OCI-LY7 (cell line): ENCODE measurements around the gene TTC9C. TPM values are rescaled to one million over a fixed set of nuclear protein-coding genes. Genes with fewer than 3 reads are reported as not detected.

Experiments used
- BruUV-seq: library from RNA; stranded (reverse); fragments of 400-500 nt; replicated peaks from 2 replicates; lab custom pipeline; 2021; lab: Mats Ljungman, UMichigan
- CTCF ChIA-PET: fragments of 300-600 bp; sonication (Branson Sonifier 250); formaldehyde crosslinking; loops from one replicate; lab custom pipeline; 2022; ENCODE audit warnings: antibody characterized with exemption; ENCODE audit not compliant: unreplicated experiment; lab: Charles Lee
- POLR2A ChIA-PET: fragments of 300-600 bp; sonication (Branson Sonifier 250); formaldehyde crosslinking; loops from one replicate; lab custom pipeline; 2022; ENCODE audit warnings: antibody characterized with exemption; lab: Charles Lee
- DNase-seq: peaks from one replicate; pipeline ENCODE4 v3.0.0-alpha.2; 2015; ENCODE audit warnings: low spot score
- H2AFZ ChIP-seq: fragments of 200-600 bp; sonication (generic), shearing (Covaris generic); 2 replicates; pipeline ENCODE4 v1.6.1; 2014; ENCODE audit warnings: mild to moderate bottlenecking, antibody characterized with exemption, low read length, moderate library complexity
- H3K27ac ChIP-seq: fragments of 200-600 bp; sonication (generic); 2 replicates; pipeline ENCODE4 v1.5.1; 2014; ENCODE audit warnings: mixed run types, low read depth, mild to moderate bottlenecking, moderate library complexity, low read length, inconsistent platforms; ENCODE audit not compliant: poor library complexity, severe bottlenecking
- H3K36me3 ChIP-seq: fragments of 200-600 bp; sonication (generic); 2 replicates; pipeline ENCODE4 v1.6.1; 2014; ENCODE audit warnings: mild to moderate bottlenecking, antibody characterized with exemption, low read length, moderate library complexity, mixed read lengths; ENCODE audit not compliant: insufficient read depth
- H3K4me1 ChIP-seq: fragments of 200-600 bp; sonication (generic); 2 replicates; pipeline ENCODE4 v1.5.1; 2014; ENCODE audit warnings: mild to moderate bottlenecking, low read length; ENCODE audit not compliant: insufficient read depth, poor library complexity, severe bottlenecking
- H3K4me2 ChIP-seq: fragments of 200-600 bp; sonication (generic); 2 replicates; pipeline ENCODE4 v1.6.1; 2014; ENCODE audit warnings: mild to moderate bottlenecking, low read length
- H3K4me3 ChIP-seq: fragments of 200-600 bp; sonication (generic); 2 replicates; pipeline ENCODE4 v1.5.1; 2014; ENCODE audit warnings: mild to moderate bottlenecking, low read depth, low read length; ENCODE audit not compliant: poor library complexity, severe bottlenecking
- H3K79me2 ChIP-seq: fragments of 200-600 bp; sonication (generic); 2 replicates; pipeline ENCODE4 v1.6.1; 2016; ENCODE audit warnings: low read depth, mild to moderate bottlenecking, low read length, moderate library complexity, mixed read lengths; ENCODE audit not compliant: insufficient read depth
- H3K9me2 ChIP-seq: fragments of 200-600 bp; sonication (generic); 2 replicates; pipeline ENCODE4 v1.6.1; 2016; ENCODE audit warnings: mild to moderate bottlenecking, low read length, mixed read lengths; ENCODE audit not compliant: insufficient read depth
- H3K9me3 ChIP-seq: fragments of 200-600 bp; sonication (generic); 2 replicates; pipeline ENCODE4 v1.6.1; 2014; ENCODE audit warnings: mild to moderate bottlenecking, mixed run types, low read length, mixed read lengths
- H4K20me1 ChIP-seq: fragments of 200-600 bp; sonication (generic); 2 replicates; pipeline ENCODE4 v1.6.1; 2014; ENCODE audit warnings: mild to moderate bottlenecking, antibody characterized with exemption, low read length, moderate library complexity, mixed read lengths; ENCODE audit not compliant: insufficient read depth
- CTCF ChIP-seq: fragments of 200-600 bp; sonication (generic); conservative IDR thresholded peaks from 2 replicates; pipeline ENCODE4 v1.5.1; 2014; ENCODE audit warnings: mild to moderate bottlenecking, antibody characterized with exemption, low read length, moderate library complexity, mixed read lengths
- EZH2phosphoT487 ChIP-seq: fragments of 200-600 bp; sonication (generic); IDR thresholded peaks from 2 replicates; pipeline ENCODE4 v1.6.1; 2018; ENCODE audit warnings: low read depth, borderline replicate concordance, mild to moderate bottlenecking, mixed run types, antibody characterized with exemption, low read length, moderate library complexity, mixed read lengths
- intact Hi-C: fragments of 100-400 bp; cut with micrococcal nuclease; formaldehyde crosslinking; loops from one replicate; pipeline ENCODE4 v1.10.0; 2022; ENCODE audit not compliant: unreplicated experiment
- total RNA-seq, 2 experiments: library from RNA; depleted of rRNA in 1 of 2; stranded (reverse); fragments of >200 nt in 1 of 2; shearing (Covaris generic) in 1 of 2; gene quantifications; 2 replicates each; pipeline ENCODE4 v1.2.3, GENCODE V29; 2014 to 2022

Gene TTC9C
- total RNA-seq, 2 experiments from 2014 or later, result 51.7 to 70.2 TPM

DNA sequence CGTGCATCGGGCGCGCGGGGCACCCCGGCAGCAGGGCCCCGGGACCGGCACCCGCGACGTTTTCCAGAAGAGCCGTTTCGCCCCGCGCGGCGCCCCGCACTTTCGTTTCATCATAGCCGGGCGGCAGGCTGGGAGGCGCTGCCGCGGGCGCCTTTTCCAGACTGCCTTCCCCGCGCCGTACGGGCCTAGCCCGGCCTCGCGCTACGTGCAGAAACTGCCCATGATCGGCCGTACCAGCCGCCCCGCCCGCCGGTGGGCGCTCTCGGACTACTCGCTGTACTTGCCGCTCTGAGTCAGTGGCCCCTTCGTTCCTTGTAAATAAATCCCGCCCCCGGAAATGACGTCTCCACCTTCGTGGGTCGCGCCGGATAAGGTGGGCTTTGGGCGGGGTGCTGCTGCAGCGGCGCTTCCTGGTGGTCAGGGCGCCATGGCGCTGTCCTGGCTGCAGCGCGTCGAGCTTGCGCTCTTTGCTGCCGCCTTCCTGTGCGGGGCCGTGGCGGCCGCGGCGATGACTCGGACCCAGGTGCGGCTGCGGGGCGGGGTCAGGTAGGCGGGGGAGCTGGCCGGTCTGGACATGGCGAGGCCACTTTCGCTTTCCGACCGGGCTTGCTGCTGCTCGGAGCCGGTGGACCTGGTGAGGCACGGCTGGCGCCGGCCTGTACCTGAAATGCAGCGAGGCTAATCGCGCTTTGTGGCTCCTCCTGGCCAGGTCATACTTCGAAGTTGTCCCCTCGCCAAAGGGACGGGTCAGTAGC lies 58.9 kb downstream of the TTC9C start, which contains the start of gene TMEM179B:
Gene TMEM179B, plus strand, starts transcription at position 398 of the 755 bp plus-strand sequence. Its CDS starts 30 bp downstream, at position 428.
- Histone ChIP-seq H3K79me2 (peaks cover 30% of the 10 kb centered on the region; the same call in 1 of the 2 replicates), H3K36me3 (peaks cover 51% of the 10 kb centered on the region), H3K4me2 (peak within 1 kb of the TSS; percentile 80), H3K9me3 (no peaks in the 10 kb centered on the region), H3K4me1 (peaks cover 37% of the 10 kb centered on the region), H2AFZ (peak within 1 kb of the TSS; percentile 47; the same call in 1 of the 2 replicates), H4K20me1 (no peaks in the 10 kb centered on the region), H3K27ac (peak within 1 kb of the TSS; percentile 79), H3K4me3 (peak within 1 kb of the TSS; percentile 97), H3K9me2 (no peaks in the 10 kb centered on the region)
- DNase-seq, result peak; percentile 99
- peak; percentile 33; the same call in 1 of the 2 replicates for TF ChIP-seq CTCF
- no peak for TF ChIP-seq EZH2phosphoT487
- ChIA-PET CTCF (interaction anchor here (1.0 to 1.4 kb wide), 3 partner anchors 25 to 76 kb away, joined by 3 to 4 read pairs (median 3); no protein-coding TSS in a partner anchor), POLR2A (interaction anchor here (0.5 to 1.7 kb wide), 7 partner anchors 19 to 1428 kb away, joined by 3 to 10 read pairs (median 4); partner anchors contain the start of gene ZBTB3)
- BruUV-seq, result no TSS peak
- intact Hi-C loops, result loop anchor here (2.0 to 5.0 kb wide), 5 partner anchors 18 to 235 kb away; partner anchors contain the start of genes HNRNPUL2, NXF1 and UBXN1

Other genes with a start within 250 kb of the TTC9C start
- 0.08 and 0.28 TPM in 2 replicates for gene AHNAK, start 181.7 kb upstream of the TTC9C start, total RNA-seq (2014; rRNA removed; shearing (Covaris generic))
- 0.21 and 0.30 TPM in 2 replicates for gene AHNAK, start 181.7 kb upstream of the TTC9C start, total RNA-seq (2022)
- 2,328 and 2,651 TPM in 2 replicates for gene EEF1G, start 154.6 kb upstream of the TTC9C start, total RNA-seq (2014; rRNA removed; shearing (Covaris generic))
- 1,778 and 1,903 TPM in 2 replicates for gene EEF1G, start 154.6 kb upstream of the TTC9C start, total RNA-seq (2022)
- 15.6 and 22.5 TPM in 2 replicates for gene TUT1, start 137.0 kb upstream of the TTC9C start, total RNA-seq (2014; rRNA removed; shearing (Covaris generic))
- gene TUT1, start 137.0 kb upstream of the TTC9C start, total RNA-seq (2022), result 38.2 and 40.4 TPM in 2 replicates
- gene MTA2, start 126.6 kb upstream of the TTC9C start, total RNA-seq (2014; rRNA removed; shearing (Covaris generic)), result 130 and 133 TPM in 2 replicates
- gene MTA2, start 126.6 kb upstream of the TTC9C start, total RNA-seq (2022), result 162 and 174 TPM in 2 replicates
- gene EML3, start 115.7 kb upstream of the TTC9C start, total RNA-seq (2014; rRNA removed; shearing (Covaris generic)), result 41.2 and 52.8 TPM in 2 replicates
- 81.6 and 92.6 TPM in 2 replicates for gene EML3, start 115.7 kb upstream of the TTC9C start, total RNA-seq (2022)
- gene ROM1, start 115.2 kb upstream of the TTC9C start, total RNA-seq (2014; rRNA removed; shearing (Covaris generic)), result 0.69 and 1.1 TPM in 2 replicates
- gene ROM1, start 115.2 kb upstream of the TTC9C start, total RNA-seq (2022), result 1.2 and 2.5 TPM in 2 replicates
- 55.8 and 74.3 TPM in 2 replicates for gene B3GAT3, start 106.5 kb upstream of the TTC9C start, total RNA-seq (2014; rRNA removed; shearing (Covaris generic))
- 66.2 and 71.3 TPM in 2 replicates for gene B3GAT3, start 106.5 kb upstream of the TTC9C start, total RNA-seq (2022)
- 91.4 and 108 TPM in 2 replicates for gene GANAB, start 81.9 kb upstream of the TTC9C start, total RNA-seq (2014; rRNA removed; shearing (Covaris generic))
- gene GANAB, start 81.9 kb upstream of the TTC9C start, total RNA-seq (2022), result 205 and 217 TPM in 2 replicates
- gene INTS5, start 75.2 kb upstream of the TTC9C start, total RNA-seq (2014; rRNA removed; shearing (Covaris generic)), result 22.5 and 25.5 TPM in 2 replicates
- gene INTS5, start 75.2 kb upstream of the TTC9C start, total RNA-seq (2022), result 22.1 and 25.1 TPM in 2 replicates
- gene C11orf98, start 63.3 kb upstream of the TTC9C start, total RNA-seq (2014; rRNA removed; shearing (Covaris generic)), result 148 and 194 TPM in 2 replicates
- 84.4 and 105 TPM in 2 replicates for gene C11orf98, start 63.3 kb upstream of the TTC9C start, total RNA-seq (2022)
- gene CSKMT, start 63.2 kb upstream of the TTC9C start, total RNA-seq (2014; rRNA removed; shearing (Covaris generic)), result 88.4 and 90.8 TPM in 2 replicates
- 52.6 and 80.1 TPM in 2 replicates for gene CSKMT, start 63.2 kb upstream of the TTC9C start, total RNA-seq (2022)
- 40.0 and 40.3 TPM in 2 replicates for gene UQCC3, start 56.8 kb upstream of the TTC9C start, total RNA-seq (2014; rRNA removed; shearing (Covaris generic))
- 13.1 and 15.5 TPM in 2 replicates for gene UQCC3, start 56.8 kb upstream of the TTC9C start, total RNA-seq (2022)
- gene LBHD1, start 56.2 kb upstream of the TTC9C start, total RNA-seq (2014; rRNA removed; shearing (Covaris generic)), result 7.1 and 9.3 TPM in 2 replicates
- 22.3 and 22.8 TPM in 2 replicates for gene LBHD1, start 56.2 kb upstream of the TTC9C start, total RNA-seq (2022)
- gene UBXN1, start 49.4 kb upstream of the TTC9C start, total RNA-seq (2014; rRNA removed; shearing (Covaris generic)), result 101 and 123 TPM in 2 replicates
- 129 and 140 TPM in 2 replicates for gene UBXN1, start 49.4 kb upstream of the TTC9C start, total RNA-seq (2022)
- 0.79 and 1.3 TPM in 2 replicates for gene LRRN4CL, start 39.0 kb upstream of the TTC9C start, total RNA-seq (2014; rRNA removed; shearing (Covaris generic))
- gene LRRN4CL, start 39.0 kb upstream of the TTC9C start, total RNA-seq (2022), result 0.65 TPM in 2 replicates
- 20.7 and 21.6 TPM in 2 replicates for gene BSCL2, start 21.1 kb upstream of the TTC9C start, total RNA-seq (2014; rRNA removed; shearing (Covaris generic))
- gene BSCL2, start 21.1 kb upstream of the TTC9C start, total RNA-seq (2022), result 46.2 and 46.7 TPM in 2 replicates
- not detected in 2 replicates for gene GNG3, start 20.8 kb upstream of the TTC9C start, total RNA-seq (2014; rRNA removed; shearing (Covaris generic))
- gene GNG3, start 20.8 kb upstream of the TTC9C start, total RNA-seq (2022), result not detected in 2 replicates
- 8.3 and 19.2 TPM in 2 replicates for gene HNRNPUL2, start 1.0 kb upstream of the TTC9C start, total RNA-seq (2014; rRNA removed; shearing (Covaris generic))
- gene HNRNPUL2, start 1.0 kb upstream of the TTC9C start, total RNA-seq (2022), result 59.2 and 64.4 TPM in 2 replicates
- 11.1 and 11.8 TPM in 2 replicates for gene ZBTB3, start 25.7 kb downstream of the TTC9C start, total RNA-seq (2014; rRNA removed; shearing (Covaris generic))
- gene ZBTB3, start 25.7 kb downstream of the TTC9C start, total RNA-seq (2022), result 10.7 and 11.3 TPM in 2 replicates
- gene POLR2G, start 33.1 kb downstream of the TTC9C start, total RNA-seq (2014; rRNA removed; shearing (Covaris generic)), result 108 and 118 TPM in 2 replicates
- 115 and 118 TPM in 2 replicates for gene POLR2G, start 33.1 kb downstream of the TTC9C start, total RNA-seq (2022)
- gene TAF6L, start 42.9 kb downstream of the TTC9C start, total RNA-seq (2014; rRNA removed; shearing (Covaris generic)), result 23.7 and 26.1 TPM in 2 replicates
- gene TAF6L, start 42.9 kb downstream of the TTC9C start, total RNA-seq (2022), result 24.1 and 29.9 TPM in 2 replicates
- 22.8 and 33.1 TPM in 2 replicates for gene TMEM179B, start 58.9 kb downstream of the TTC9C start, total RNA-seq (2014; rRNA removed; shearing (Covaris generic))
- 18.6 and 21.5 TPM in 2 replicates for gene TMEM179B, start 58.9 kb downstream of the TTC9C start, total RNA-seq (2022)
- 32.6 and 42.9 TPM in 2 replicates for gene TMEM223, start 63.5 kb downstream of the TTC9C start, total RNA-seq (2014; rRNA removed; shearing (Covaris generic))
- 15.8 and 24.4 TPM in 2 replicates for gene TMEM223, start 63.5 kb downstream of the TTC9C start, total RNA-seq (2022)
- 35.1 and 53.3 TPM in 2 replicates for gene NXF1, start 77.0 kb downstream of the TTC9C start, total RNA-seq (2014; rRNA removed; shearing (Covaris generic))
- 50.5 and 62.0 TPM in 2 replicates for gene NXF1, start 77.0 kb downstream of the TTC9C start, total RNA-seq (2022)
- 21.7 and 30.6 TPM in 2 replicates for gene STX5, start 103.6 kb downstream of the TTC9C start, total RNA-seq (2014; rRNA removed; shearing (Covaris generic))
- gene STX5, start 103.6 kb downstream of the TTC9C start, total RNA-seq (2022), result 41.0 and 47.5 TPM in 2 replicates
- 1.0 TPM in 1 of 2 replicates, not detected in the other for gene TEX54, start 104.4 kb downstream of the TTC9C start, total RNA-seq (2014; rRNA removed; shearing (Covaris generic))
- gene TEX54, start 104.4 kb downstream of the TTC9C start, total RNA-seq (2022), result 0.89 TPM in 1 of 2 replicates, not detected in the other
- gene WDR74, start 111.1 kb downstream of the TTC9C start, total RNA-seq (2014; rRNA removed; shearing (Covaris generic)), result 139 and 169 TPM in 2 replicates
- 85.0 and 98.4 TPM in 2 replicates for gene WDR74, start 111.1 kb downstream of the TTC9C start, total RNA-seq (2022)
- gene SLC3A2, start 152.4 kb downstream of the TTC9C start, total RNA-seq (2014; rRNA removed; shearing (Covaris generic)), result 289 and 291 TPM in 2 replicates
- 321 and 339 TPM in 2 replicates for gene SLC3A2, start 152.4 kb downstream of the TTC9C start, total RNA-seq (2022)
- not detected in 2 replicates for gene CHRM1, start 192.9 kb downstream of the TTC9C start, total RNA-seq (2014; rRNA removed; shearing (Covaris generic))
- not detected in 2 replicates for gene CHRM1, start 192.9 kb downstream of the TTC9C start, total RNA-seq (2022)